ENCODE data around the gene HSD17B3.

DNA sequence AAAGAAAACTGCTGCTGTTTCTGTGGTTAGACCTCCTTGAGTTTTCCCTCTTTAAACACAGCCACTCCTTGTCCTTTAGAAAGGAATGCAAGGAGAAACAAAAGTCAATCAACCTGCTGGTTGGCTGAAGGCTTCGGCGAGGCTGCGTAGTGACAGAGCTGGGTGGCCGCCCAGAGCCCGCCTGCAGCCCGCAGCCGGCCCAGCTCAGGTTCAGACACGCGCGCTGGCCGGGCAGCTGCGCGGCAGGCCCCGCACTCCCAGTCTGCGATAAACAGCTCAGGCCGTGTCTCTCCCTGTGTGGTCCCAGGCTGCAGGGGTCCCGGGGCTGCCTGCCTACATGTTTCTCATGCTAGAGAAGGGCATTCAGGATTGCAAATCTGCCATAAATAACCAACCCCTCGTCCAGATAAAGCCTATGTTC is 115.4 kb downstream of the HSD17B3 start:
- TF ChIP-seq, protein P1, sequence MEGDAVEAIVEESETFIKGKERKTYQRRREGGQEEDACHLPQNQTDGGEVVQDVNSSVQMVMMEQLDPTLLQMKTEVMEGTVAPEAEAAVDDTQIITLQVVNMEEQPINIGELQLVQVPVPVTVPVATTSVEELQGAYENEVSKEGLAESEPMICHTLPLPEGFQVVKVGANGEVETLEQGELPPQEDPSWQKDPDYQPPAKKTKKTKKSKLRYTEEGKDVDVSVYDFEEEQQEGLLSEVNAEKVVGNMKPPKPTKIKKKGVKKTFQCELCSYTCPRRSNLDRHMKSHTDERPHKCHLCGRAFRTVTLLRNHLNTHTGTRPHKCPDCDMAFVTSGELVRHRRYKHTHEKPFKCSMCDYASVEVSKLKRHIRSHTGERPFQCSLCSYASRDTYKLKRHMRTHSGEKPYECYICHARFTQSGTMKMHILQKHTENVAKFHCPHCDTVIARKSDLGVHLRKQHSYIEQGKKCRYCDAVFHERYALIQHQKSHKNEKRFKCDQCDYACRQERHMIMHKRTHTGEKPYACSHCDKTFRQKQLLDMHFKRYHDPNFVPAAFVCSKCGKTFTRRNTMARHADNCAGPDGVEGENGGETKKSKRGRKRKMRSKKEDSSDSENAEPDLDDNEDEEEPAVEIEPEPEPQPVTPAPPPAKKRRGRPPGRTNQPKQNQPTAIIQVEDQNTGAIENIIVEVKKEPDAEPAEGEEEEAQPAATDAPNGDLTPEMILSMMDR (IDR thresholded peaks at IDR 0.05): no peak
- TF ChIP-seq EP300 (IDR thresholded peaks at IDR 0.05): no peak
- peak in 2 of 3 donors; percentile 69 to 76 for TF ChIP-seq POLR2AphosphoS5 (IDR thresholded peaks at IDR 0.05)
